HG02571 (cell line): ENCODE data around the gene NFIA.

Source experiments
- ATAC-seq: cut with Tn5 transposase; IDR thresholded peaks from one replicate; pipeline ENCODE4 v1.9.1; 2021; ENCODE audit warnings: mild to moderate bottlenecking, moderate library complexity; ENCODE audit not compliant: unreplicated experiment

Gene NFIA

DNA sequence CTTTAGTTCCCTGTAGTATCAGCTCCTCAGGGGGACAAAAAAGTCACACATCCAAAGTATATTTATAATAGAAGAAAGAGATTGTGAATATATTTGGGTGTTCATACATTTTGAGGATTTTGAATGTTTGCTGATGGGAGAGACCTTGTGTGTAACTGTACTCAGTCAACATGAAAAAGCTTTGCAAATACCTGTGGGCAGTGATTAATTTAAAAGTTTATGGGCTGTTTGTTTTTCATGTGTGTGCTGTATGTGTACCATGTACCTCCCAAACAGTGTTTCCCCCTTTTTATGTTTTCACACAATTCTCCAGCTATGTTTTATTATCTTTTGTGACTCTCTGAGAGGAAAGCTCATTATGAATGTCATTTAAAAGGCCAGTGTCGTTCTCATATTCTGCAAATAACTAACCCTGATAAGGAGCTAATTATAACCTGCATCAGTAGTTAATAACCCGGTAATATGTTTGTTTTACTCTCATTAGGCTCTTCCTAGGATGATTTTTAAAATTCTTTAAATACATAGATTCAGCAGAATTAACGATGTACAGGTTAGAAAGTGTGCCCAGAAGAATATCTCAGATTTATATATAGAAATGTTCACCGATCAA lies 271.5 kb downstream of the NFIA start:
- no peak for ATAC-seq

DNA sequence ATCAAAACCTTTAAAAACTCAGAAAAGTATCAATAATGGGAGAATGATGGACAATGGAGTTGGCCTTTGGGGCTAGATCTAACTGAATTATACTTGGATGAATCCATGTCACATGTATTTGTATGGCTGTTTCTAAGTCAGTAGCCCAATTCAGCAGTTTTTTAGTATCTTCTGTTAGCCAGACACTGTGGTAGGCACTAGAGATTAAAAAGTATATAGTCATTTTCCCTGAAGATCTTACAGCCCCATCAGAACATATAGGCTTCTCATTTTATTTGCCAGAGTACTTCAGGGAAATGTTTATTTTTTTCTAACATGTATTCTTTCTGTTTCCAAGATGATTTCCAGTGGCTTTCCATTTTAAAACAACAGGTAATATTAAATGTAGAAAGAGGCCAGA lies 273.7 kb downstream of the NFIA start:
- ATAC-seq = no peak

GRCh38 chr1:61356995-61357394 lies 274.6 kb downstream of the NFIA start:
- no peak for ATAC-seq

- ATAC-seq = no peak
These were observed 275.2 kb downstream of the NFIA start for GRCh38 chr1:61357539-61357938.

DNA sequence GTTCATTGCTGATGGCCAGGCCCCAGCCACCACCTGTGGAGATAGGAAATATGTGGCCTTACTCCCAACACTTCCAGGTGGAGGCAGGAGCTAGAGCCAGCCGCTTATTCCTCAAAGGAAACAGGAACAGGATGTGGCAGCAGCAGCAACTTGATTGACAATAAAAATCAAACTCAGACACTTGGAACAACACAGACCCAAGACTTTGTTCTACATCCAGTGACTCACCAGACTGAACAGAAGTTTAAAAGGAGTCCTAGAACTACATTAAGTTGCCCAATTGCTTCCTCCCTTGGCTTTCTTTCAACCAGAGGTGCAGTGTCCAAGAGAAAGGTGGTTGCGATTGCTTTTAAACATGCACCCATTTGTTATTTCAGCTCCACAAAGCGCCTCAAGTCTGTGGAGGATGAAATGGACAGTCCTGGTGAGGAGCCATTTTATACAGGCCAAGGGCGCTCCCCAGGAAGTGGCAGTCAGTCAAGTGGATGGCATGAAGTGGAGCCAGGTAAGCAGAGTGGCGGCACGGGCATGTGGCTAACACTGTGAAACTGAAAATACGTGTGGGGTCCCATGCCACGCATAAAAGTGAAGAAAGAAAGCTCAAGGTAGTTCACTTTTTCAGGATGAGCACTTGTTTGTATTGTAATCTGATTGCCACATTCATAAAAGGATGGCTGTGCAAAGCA lies 276.6 kb downstream of the NFIA start:
- no peak for ATAC-seq

GRCh38 chr1:61361931-61362330 lies 279.6 kb downstream of the NFIA start:
- no peak for ATAC-seq

GRCh38 chr1:61362351-61362750 lies 280.0 kb downstream of the NFIA start:
- ATAC-seq = no peak

GRCh38 chr1:61368366-61368765 lies 286.0 kb downstream of the NFIA start:
- ATAC-seq = no peak

DNA sequence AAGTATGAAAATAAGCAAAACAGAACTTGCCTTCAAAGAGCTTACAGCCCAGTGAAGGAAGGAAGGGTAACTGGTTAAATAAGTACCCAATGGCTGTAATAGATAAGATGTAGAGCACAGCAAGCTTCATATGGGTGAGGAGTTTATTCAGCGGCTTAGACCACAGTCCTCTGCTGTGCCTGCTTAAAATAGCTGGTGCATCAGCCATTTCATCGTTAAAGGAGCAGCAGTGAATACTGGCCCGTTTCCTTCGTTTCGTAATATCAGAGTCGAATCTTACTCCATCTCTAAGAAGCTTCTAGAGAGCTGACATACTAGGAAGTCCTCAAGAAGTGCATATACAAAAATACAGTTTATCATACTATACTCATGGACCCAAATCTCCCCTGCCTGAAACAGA lies 286.5 kb downstream of the NFIA start:
- no peak for ATAC-seq

GRCh38 chr1:61370177-61370912 lies 288.0 kb downstream of the NFIA start:
- ATAC-seq = no peak

- ATAC-seq = no peak
These were observed 288.5 kb downstream of the NFIA start for GRCh38 chr1:61370913-61371279.

DNA sequence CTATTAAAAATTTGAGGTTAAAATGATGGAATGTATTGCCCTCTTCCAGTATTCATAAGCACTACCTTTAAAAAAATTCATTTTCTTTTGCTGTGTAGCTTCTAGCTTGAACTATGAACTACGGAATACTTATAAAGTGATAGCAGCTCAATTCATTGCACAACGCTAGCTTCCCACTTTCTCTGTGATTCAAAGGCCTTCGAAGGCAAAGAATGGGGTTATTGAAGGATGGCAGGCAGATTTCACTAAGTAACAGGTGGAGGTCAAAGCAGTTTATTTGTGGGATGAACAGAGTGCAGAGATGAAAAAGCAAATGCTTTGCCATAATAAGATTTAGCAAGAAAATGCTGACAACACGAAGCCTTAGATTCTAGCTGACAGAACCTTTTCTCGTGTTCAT lies 290.6 kb downstream of the NFIA start:
- no peak for ATAC-seq

DNA sequence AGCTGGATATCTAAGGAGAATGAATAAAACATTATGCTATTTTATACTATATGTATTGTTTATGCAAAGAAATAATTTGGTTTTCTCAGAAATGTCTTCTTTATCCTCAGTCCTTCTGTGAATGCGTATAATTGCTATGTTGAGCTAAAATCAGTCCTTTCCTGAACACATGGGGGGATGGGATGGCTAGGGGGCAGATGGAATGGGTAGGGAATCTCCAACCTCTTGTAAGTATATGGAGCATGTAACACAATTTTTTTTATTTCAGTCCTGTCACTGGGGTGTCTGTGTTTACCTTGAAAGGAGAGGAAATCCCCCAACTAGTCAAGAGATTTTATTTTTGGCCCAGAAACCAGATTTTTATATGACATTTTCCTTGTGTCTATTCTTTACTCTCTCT lies 291.8 kb downstream of the NFIA start:
- no peak for ATAC-seq

DNA sequence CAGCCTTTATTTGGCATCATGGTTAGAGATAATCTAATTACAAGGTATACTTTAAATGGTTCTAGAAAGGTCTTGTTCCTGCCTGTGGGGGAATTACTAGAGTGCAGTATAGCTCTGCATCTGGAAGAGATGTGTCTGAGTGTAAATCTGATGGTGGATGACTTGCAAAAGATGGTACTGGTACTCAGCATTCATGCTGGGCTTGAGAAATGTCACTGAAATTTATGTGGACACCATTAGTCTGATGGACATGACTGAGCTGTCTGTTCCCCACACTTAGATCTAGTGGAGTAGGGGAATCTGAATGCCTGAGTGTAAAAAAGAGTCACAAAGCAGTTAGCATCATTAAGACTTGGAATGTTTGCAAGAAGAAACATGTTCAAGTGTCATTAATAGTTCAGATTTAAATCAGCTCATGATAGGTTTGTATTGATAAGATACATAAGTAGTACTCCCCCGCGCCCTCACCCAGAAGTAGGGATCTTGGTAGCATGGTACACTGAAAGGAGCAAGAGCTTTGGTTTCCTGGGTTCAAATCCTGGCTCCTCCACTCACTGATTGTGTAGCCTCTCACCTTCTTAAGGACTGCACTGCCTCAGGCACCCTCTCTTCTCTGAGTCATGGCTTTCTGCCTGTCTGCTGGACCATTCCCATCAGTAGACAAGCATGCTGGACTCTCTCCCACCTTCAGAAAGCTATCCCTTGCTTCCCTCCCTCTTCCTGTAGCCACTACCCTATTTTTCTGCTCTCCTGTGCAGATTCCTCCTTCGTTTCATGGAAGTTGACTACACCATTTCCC lies 292.9 kb downstream of the NFIA start:
- ATAC-seq = no peak

- ATAC-seq = no peak
These were observed 293.8 kb downstream of the NFIA start for GRCh38 chr1:61376151-61376550.

DNA sequence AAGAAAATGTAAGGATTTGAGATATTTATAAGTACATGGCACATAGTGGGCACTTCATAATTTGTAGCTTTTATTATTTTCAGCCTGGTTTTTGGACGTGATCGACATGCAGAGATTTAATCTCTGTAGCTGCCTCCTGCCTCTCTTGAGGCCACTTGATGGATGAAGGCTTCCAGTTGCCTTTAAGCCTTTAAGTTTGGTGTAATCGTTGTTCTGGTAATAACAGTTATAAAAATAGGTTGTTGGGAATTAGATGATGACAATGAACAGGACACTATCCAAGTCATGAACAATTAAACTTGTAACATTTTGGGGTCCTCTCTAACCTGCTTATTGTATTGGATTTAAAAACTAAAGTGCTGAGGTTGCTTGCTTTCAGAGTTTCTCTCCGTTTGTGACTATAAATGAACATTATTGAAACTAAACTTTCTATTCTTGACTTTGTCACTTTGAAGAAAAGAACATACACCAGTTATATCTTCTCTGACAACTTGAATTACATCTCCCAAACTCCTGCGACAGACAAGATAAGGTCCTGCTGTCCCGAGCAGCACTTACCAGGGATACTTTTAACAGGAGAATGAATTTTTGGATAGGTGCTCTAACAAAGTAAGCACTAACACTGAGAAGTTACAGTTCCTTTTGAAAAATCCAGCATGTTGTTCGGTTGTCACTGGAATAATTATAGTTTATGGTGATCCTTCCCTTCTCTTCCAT lies 295.0 kb downstream of the NFIA start:
- ATAC-seq = no peak

DNA sequence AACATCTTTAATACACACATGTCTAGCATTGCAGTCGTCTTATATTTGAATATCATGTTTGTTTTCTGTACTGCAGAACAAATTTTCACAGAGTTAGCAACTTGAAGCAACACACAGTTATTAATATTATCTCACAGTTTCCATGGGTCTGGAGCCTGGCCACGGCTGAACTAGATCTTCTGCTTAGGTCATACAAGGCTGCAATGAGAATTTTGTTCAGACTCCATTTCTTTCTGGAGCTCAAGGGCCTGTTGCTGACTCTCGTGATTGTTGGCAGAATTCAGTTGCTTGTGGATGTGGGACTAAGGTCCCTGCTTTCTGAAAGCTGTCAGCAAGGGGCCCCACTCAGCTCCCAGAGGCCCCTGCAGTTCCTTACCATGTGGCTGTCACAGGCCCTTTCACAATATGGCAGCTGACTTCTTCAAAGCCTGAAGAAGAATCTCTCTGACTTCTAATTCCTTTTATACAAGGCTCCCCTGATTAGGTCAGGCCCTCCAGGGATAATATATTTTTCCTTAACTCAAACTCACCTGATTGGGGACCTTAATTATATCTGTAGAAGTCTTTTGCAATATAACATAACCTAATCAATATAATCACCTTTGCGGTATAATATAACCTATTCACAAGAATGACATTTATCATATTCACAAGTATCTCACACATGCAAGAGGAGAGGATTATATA lies 296.3 kb downstream of the NFIA start:
- no peak for ATAC-seq

- no peak for ATAC-seq
These were observed 297.3 kb downstream of the NFIA start for GRCh38 chr1:61379693-61380092.

DNA sequence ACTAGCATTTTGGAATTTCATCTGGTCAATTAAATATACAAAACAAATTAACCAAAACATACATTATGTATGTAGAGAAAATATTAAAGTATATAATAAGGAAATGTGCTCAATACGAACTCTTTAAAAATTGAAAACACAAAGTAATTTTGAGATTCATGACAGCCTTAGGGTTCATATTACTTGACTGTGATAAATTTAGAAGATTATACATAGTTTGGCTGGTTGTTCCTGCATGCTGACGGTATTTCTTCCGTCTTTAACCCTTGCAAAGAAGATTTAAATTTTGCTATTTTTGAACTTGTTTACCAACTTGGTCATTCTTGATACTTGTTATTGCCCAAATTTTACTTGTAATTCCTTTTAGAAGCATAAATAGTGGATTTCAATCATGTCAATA lies 298.2 kb downstream of the NFIA start:
- no peak for ATAC-seq

- no peak for ATAC-seq
These were observed 304.0 kb downstream of the NFIA start for GRCh38 chr1:61386323-61386722.
